Lower leg skin (tissue), 3 donors: ENCODE data around the gene CCDC88C.

ENCODE experiments used
- CTCF ChIP-seq, 3 donors: fragments of 450-650 bp; IDR thresholded peaks; one replicate each; pipeline ENCODE4 v1.5.1; 2016; ENCODE audit warnings: antibody characterized with exemption in 3 of 3, mild to moderate bottlenecking in 3 of 3, moderate library complexity in 2 of 3
- POLR2A ChIP-seq, 2 donors: fragments of 450-650 bp; IDR thresholded peaks; one replicate each; pipeline ENCODE4 v1.6.1; 2016 to 2017; ENCODE audit warnings: antibody characterized with exemption in 2 of 2, mild to moderate bottlenecking in 1 of 2, moderate library complexity in 1 of 2

GRCh38 chr14:91346838-91347173 lies 70.8 kb downstream of the CCDC88C start:
- TF ChIP-seq CTCF (IDR thresholded peaks at IDR 0.05) (no peak), POLR2A (IDR thresholded peaks at IDR 0.05) (no peak)
